Suprapubic skin (tissue), 4 donors: ENCODE data around the gene ELK1.

Source experiments
- EP300 ChIP-seq: sonication (generic); formaldehyde crosslinking; IDR thresholded peaks from one replicate; pipeline ENCODE4 v1.6.1; 2017; ENCODE audit warnings: antibody characterized with exemption
- POLR2A ChIP-seq, 2 donors: fragments of 450-650 bp; IDR thresholded peaks; one replicate each; pipeline ENCODE4 v1.6.1; 2017; ENCODE audit warnings: antibody characterized with exemption in 2 of 2, mild to moderate bottlenecking in 2 of 2, moderate library complexity in 2 of 2
- POLR2AphosphoS5 ChIP-seq, 3 donors: sonication (generic); formaldehyde crosslinking; IDR thresholded peaks; one replicate each; pipeline ENCODE4 v1.6.1; 2017; ENCODE audit warnings: antibody characterized with exemption in 3 of 3
- TF ChIP-seq, protein P1 (sequence below), 2 donors: fragments of 200-600 bp in 1 of 2; fragments of 450-650 bp in 1 of 2; sonication (generic) in 1 of 2; IDR thresholded peaks; one replicate each; pipeline ENCODE4 v1.5.1; 2016 to 2019; ENCODE audit warnings: antibody characterized with exemption in 2 of 2, mild to moderate bottlenecking in 1 of 2, moderate library complexity in 1 of 2

DNA sequence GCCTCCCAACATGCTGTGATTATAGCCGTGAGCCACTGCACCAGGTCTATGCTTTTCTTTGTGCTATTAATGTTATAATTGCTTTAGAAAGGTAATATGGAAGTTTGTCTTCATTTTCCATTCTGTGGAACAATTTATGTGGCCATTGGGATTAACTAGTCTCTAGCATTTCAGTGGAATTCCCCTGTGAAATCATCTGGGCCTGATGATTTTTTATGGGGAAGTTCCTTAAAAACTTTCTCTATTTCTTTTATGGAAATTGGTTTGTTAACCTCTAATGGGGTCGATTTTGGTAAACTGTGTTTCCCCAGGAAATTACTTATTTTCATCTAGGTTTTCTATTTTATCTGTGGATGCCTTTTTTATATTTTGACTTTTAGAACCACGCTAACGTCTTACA is 56.8 kb downstream of the ELK1 start:
- TF ChIP-seq, protein P1, sequence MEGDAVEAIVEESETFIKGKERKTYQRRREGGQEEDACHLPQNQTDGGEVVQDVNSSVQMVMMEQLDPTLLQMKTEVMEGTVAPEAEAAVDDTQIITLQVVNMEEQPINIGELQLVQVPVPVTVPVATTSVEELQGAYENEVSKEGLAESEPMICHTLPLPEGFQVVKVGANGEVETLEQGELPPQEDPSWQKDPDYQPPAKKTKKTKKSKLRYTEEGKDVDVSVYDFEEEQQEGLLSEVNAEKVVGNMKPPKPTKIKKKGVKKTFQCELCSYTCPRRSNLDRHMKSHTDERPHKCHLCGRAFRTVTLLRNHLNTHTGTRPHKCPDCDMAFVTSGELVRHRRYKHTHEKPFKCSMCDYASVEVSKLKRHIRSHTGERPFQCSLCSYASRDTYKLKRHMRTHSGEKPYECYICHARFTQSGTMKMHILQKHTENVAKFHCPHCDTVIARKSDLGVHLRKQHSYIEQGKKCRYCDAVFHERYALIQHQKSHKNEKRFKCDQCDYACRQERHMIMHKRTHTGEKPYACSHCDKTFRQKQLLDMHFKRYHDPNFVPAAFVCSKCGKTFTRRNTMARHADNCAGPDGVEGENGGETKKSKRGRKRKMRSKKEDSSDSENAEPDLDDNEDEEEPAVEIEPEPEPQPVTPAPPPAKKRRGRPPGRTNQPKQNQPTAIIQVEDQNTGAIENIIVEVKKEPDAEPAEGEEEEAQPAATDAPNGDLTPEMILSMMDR (IDR thresholded peaks at IDR 0.05): no peak
- no peak for TF ChIP-seq POLR2A (IDR thresholded peaks at IDR 0.05)
- no peak for TF ChIP-seq POLR2AphosphoS5 (IDR thresholded peaks at IDR 0.05)
- no peak for TF ChIP-seq EP300
